ENCODE data around the gene IL17REL. TPM values are rescaled to one million over a fixed set of nuclear protein-coding genes. Genes with fewer than 3 reads are reported as not detected.

IL17REL gene
- total RNA-seq, 1 donor from 2014 or later: not detected

DNA sequence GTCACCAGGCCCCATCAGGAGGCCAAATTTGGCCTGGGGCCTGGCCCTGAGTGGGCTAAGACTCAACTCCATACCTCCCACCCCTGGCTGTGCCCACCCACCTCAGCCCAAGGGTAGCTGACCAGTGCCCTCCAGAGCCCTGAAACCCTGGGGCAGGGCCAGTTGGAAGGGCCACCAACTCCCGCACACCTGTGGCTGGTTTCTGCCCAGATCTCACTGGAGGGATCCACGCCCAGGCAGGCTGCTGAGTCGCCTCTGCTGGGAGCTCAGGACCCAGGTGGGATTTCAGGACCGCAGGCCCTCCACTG, 60.9 kb downstream of the IL17REL start:
- DNase-seq (ENCODE audit: low read depth): no peak

GRCh38 chr22:49951000-49951677, 61.4 kb downstream of the IL17REL start:
- TF ChIP-seq, protein P1, sequence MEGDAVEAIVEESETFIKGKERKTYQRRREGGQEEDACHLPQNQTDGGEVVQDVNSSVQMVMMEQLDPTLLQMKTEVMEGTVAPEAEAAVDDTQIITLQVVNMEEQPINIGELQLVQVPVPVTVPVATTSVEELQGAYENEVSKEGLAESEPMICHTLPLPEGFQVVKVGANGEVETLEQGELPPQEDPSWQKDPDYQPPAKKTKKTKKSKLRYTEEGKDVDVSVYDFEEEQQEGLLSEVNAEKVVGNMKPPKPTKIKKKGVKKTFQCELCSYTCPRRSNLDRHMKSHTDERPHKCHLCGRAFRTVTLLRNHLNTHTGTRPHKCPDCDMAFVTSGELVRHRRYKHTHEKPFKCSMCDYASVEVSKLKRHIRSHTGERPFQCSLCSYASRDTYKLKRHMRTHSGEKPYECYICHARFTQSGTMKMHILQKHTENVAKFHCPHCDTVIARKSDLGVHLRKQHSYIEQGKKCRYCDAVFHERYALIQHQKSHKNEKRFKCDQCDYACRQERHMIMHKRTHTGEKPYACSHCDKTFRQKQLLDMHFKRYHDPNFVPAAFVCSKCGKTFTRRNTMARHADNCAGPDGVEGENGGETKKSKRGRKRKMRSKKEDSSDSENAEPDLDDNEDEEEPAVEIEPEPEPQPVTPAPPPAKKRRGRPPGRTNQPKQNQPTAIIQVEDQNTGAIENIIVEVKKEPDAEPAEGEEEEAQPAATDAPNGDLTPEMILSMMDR (conservative IDR thresholded peaks at IDR 0.05; ENCODE audit: low read depth, low read length): no peak
- DNase-seq (ENCODE audit: low read depth): no peak
- no peak overlapping the region for H3K4me3 ChIP-seq (ENCODE audit: low read depth, low read length)

More for the DNA sequence above, 60.9 kb downstream of the IL17REL start:
- no peak overlapping the region for H3K4me3 ChIP-seq (ENCODE audit: low read depth, low read length)
- TF ChIP-seq, protein P1 (conservative IDR thresholded peaks at IDR 0.05; ENCODE audit: low read depth, low read length): no peak

DNA sequence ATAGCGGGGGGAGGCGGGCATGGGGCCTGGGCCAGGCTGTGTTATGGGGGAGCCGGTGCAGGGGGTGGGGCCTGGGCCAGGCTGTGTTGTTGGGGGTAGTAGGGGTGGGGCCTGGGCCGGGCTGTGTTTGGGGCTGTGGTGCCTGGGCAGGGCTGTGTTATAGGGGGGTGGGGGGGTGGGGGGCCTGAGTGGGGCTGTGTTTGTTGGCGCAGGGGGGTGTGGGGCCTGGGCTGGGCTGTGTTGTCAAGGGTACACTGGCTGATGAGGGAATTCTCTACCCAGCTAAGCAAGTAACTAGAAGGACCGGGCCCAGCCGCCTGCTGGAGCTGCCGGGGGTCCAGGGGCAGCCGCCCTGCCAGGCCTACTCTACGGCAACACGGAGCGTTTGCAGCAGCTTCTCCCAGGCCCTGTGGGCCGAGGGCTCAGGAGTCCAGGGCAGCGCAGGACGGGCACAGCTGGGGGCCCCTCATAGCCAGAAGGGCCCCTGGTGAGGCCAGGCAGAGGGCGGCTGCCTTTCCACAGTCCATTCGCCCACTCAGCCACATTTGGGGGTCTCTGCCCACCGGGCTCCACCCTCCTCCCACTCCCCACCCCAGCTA, 62.1 kb downstream of the IL17REL start:
- no peak for DNase-seq (ENCODE audit: low read depth)
- TF ChIP-seq, protein P1 (conservative IDR thresholded peaks at IDR 0.05; ENCODE audit: low read depth, low read length): no peak
- H3K4me3 ChIP-seq (ENCODE audit: low read depth, low read length): no peak overlapping the region

- no peak for DNase-seq (ENCODE audit: low read depth)
- no peak overlapping the region for H3K4me3 ChIP-seq (ENCODE audit: low read depth, low read length)
- TF ChIP-seq, protein P1 (conservative IDR thresholded peaks at IDR 0.05; ENCODE audit: low read depth, low read length): no peak
Observed at GRCh38 chr22:49949914-49950292, 62.7 kb downstream of the IL17REL start.

- TF ChIP-seq, protein P1 (conservative IDR thresholded peaks at IDR 0.05; ENCODE audit: low read depth, low read length): no peak
- no peak for DNase-seq (ENCODE audit: low read depth)
- H3K4me3 ChIP-seq (ENCODE audit: low read depth, low read length): no peak overlapping the region
Observed at GRCh38 chr22:49948958-49949913, 63.3 kb downstream of the IL17REL start.

DNA sequence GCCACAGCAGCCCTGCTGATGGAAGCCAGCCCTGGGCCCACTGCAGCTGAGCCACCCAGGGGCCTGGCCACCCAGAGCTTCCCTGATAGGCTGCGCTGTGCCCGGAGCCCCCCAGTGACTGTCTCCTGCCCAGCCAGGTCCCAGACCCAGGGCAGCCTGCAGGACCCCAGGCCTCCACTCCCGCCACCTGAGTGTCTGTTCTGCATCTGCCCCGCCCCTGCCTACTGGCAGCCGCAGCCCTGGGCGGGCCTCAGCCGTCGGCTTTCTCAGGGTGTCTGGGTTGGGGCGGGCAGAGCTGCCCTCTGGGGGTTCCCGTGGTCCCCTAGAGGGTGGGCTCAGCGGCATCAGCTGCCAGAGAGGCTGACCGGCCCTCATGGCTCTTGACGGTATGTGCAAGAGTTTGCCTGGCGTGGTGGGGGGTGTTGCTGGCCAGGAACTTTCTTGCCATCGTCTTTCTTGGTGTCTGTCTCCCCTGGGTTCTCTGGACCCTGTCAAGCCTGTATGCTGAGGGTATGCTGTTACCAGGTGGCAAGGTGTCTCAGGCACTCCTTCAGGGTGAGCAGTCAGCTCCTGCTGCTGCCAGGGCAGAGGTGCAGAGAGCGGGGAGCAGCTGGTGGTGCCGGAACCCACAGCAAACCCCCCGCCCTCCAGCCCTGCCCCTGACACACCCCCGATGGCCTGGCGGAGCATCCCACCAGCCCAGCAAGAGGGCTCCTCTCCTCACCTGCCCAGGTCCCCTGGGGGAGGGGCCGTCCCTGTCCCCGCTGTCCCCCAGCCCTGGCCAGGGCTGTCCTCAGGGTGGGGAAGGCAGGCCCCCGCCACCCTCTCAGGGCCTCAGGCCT, 64.2 kb downstream of the IL17REL start:
- no peak overlapping the region for H3K4me3 ChIP-seq (ENCODE audit: low read depth, low read length)
- DNase-seq (ENCODE audit: low read depth): no peak
- TF ChIP-seq, protein P1 (conservative IDR thresholded peaks at IDR 0.05; ENCODE audit: low read depth, low read length): no peak
